ENCODE data around the gene ERF.

GRCh38 chr19:42286349-42287016 is 31.6 kb upstream of the ERF start:
- TF ChIP-seq POLR2A (IDR thresholded peaks at IDR 0.05; ENCODE audit: borderline replicate concordance, extremely low read depth, insufficient read depth, insufficient read length) = no peak
- TF ChIP-seq CTCF (IDR thresholded peaks at IDR 0.05 in 2 of 3, conservative IDR thresholded peaks at IDR 0.05 in 1 of 3; ENCODE audit: borderline replicate concordance in 1 of 3, insufficient read depth in 1 of 3, low read depth in 2 of 3, low read length in 2 of 3) = no peak
- no peak for TF ChIP-seq ZNF274 (IDR thresholded peaks at IDR 0.05; ENCODE audit: low read depth, low read length)
- no peak for TF ChIP-seq MAX (IDR thresholded peaks at IDR 0.05)
- TF ChIP-seq POLR2AphosphoS5 (IDR thresholded peaks at IDR 0.05; ENCODE audit: low read depth, low read length) = no peak
- no peak for TF ChIP-seq YY1 (IDR thresholded peaks at IDR 0.05; ENCODE audit: extremely low read depth, insufficient replicate concordance, low read depth, low read length)
- TF ChIP-seq SP1 (IDR thresholded peaks at IDR 0.05; ENCODE audit: low read depth) = no peak
- no peak for TF ChIP-seq ZBTB33 (IDR thresholded peaks at IDR 0.05; ENCODE audit: extremely low read depth, insufficient replicate concordance, low read length)
- no peak for TF ChIP-seq ATF3 (IDR thresholded peaks at IDR 0.05)
- no peak for TF ChIP-seq SIN3A (IDR thresholded peaks at IDR 0.05; ENCODE audit: low read depth)
- no peak for TF ChIP-seq CEBPB (IDR thresholded peaks at IDR 0.05; ENCODE audit: low read depth)
- no peak for TF ChIP-seq EZH2phosphoT487 (IDR thresholded peaks at IDR 0.05; ENCODE audit: borderline replicate concordance)
- TF ChIP-seq REST (IDR thresholded peaks at IDR 0.05; ENCODE audit: low read depth) = no peak
- no peak for TF ChIP-seq EZH2 (IDR thresholded peaks at IDR 0.05)
